Measurements from ENCODE around the gene CACNB3. TPM values are rescaled to one million over a fixed set of nuclear protein-coding genes. Genes with fewer than 3 reads are reported as not detected.

The CACNB3 gene
- total and polyA plus RNA-seq, 4 donors = 0.92 to 1.9 (median 1.2) TPM

- Histone ChIP-seq H3K27ac (ENCODE audit: low read depth in 1 of 2, low read length in 2 of 2) (no peak overlapping the region), H3K27me3 (ENCODE audit: control insufficient read depth in 4 of 4, insufficient read depth in 4 of 4, low read length in 3 of 4) (peaks cover 0 to 4% (median 3%) of the 10 kb centered on the region in 4 donors)
- TF ChIP-seq JUND (IDR thresholded peaks at IDR 0.05) = no peak
- no peak for TF ChIP-seq ZBTB33 (IDR thresholded peaks at IDR 0.05)
- TF ChIP-seq ATF3 (IDR thresholded peaks at IDR 0.05) = no peak
- TF ChIP-seq TAF1 (conservative IDR thresholded peaks at IDR 0.05) = no peak
- no peak for TF ChIP-seq HNF4G (IDR thresholded peaks at IDR 0.05)
- no peak for TF ChIP-seq FOXA1 (IDR thresholded peaks at IDR 0.05)
- no peak for TF ChIP-seq YY1 (IDR thresholded peaks at IDR 0.05)
Measured at GRCh38 chr12:48812389-48812788, 5.9 kb upstream of the CACNB3 start.

GRCh38 chr12:48813465-48814261 is 4.6 kb upstream of the CACNB3 start:
- Histone ChIP-seq H3K36me3 (ENCODE audit: control insufficient read depth in 4 of 4, insufficient read depth in 3 of 4, low read depth in 1 of 4, low read length in 3 of 4) (no peaks in the 10 kb centered on the region), H3K9me3 (ENCODE audit: control insufficient read depth in 4 of 4, low read length in 3 of 4) (no peaks in the 10 kb centered on the region), H3K9ac (ENCODE audit: low read depth in 1 of 2, low read length in 2 of 2) (peak overlapping the region in 1 of 2 donors; percentile 20), H3K4me3 (ENCODE audit: low read depth in 1 of 3, low read length in 3 of 3) (peak overlapping the region in 1 of 3 donors; percentile 67), H3K27ac (ENCODE audit: low read depth in 1 of 2, low read length in 2 of 2) (no peak overlapping the region), H3K27me3 (ENCODE audit: control insufficient read depth in 4 of 4, insufficient read depth in 4 of 4, low read length in 3 of 4) (peaks cover 0 to 6% (median 3%) of the 10 kb centered on the region in 4 donors), H3K4me1 (ENCODE audit: control insufficient read depth in 4 of 4, insufficient read depth in 4 of 4, low read length in 3 of 4) (peaks cover 3 to 28% (median 15%) of the 10 kb centered on the region in 4 donors)
- TF ChIP-seq GABPA (IDR thresholded peaks at IDR 0.05 in 1 of 2, conservative IDR thresholded peaks at IDR 0.05 in 1 of 2) (no peak), ATF3 (IDR thresholded peaks at IDR 0.05) (no peak), RAD21 (IDR thresholded peaks at IDR 0.05) (no peak), TAF1 (conservative IDR thresholded peaks at IDR 0.05) (no peak), NR2F2 (IDR thresholded peaks at IDR 0.05) (no peak), HNF4A (conservative IDR thresholded peaks at IDR 0.05) (no peak), SP1 (IDR thresholded peaks at IDR 0.05) (no peak), ZBTB33 (IDR thresholded peaks at IDR 0.05) (no peak), FOXA2 (IDR thresholded peaks at IDR 0.05) (no peak), MAX (IDR thresholded peaks at IDR 0.05) (no peak), RXRA (IDR thresholded peaks at IDR 0.05) (no peak), REST (IDR thresholded peaks at IDR 0.05) (no peak), JUND (IDR thresholded peaks at IDR 0.05) (no peak), FOXA1 (IDR thresholded peaks at IDR 0.05) (no peak), EGR1 (IDR thresholded peaks at IDR 0.05; ENCODE audit: low read depth in 2 of 2) (no peak), CTCF (IDR thresholded peaks at IDR 0.05; ENCODE audit: low read depth, low read length, missing input control) (no peak), HNF4G (IDR thresholded peaks at IDR 0.05) (no peak), YY1 (IDR thresholded peaks at IDR 0.05) (no peak)
- DNase-seq (ENCODE audit: low spot score) = no peak
- WGBS = 50% methylated on average over 18 of the region's 18 CpGs

More at GRCh38 chr12:48812389-48812788, 5.9 kb upstream of the CACNB3 start:
- H3K4me1 ChIP-seq (ENCODE audit: control insufficient read depth in 4 of 4, insufficient read depth in 4 of 4, low read length in 3 of 4) = peaks cover 3 to 22% (median 10%) of the 10 kb centered on the region in 4 donors
- no peaks in the 10 kb centered on the region for H3K36me3 ChIP-seq (ENCODE audit: control insufficient read depth in 4 of 4, insufficient read depth in 3 of 4, low read depth in 1 of 4, low read length in 3 of 4)
- DNase-seq (ENCODE audit: low spot score) = no peak
- no peak overlapping the region for H3K4me3 ChIP-seq (ENCODE audit: low read depth in 1 of 3, low read length in 3 of 3)
- H3K9ac ChIP-seq (ENCODE audit: low read depth in 1 of 2, low read length in 2 of 2) = no peak overlapping the region
- H3K9me3 ChIP-seq (ENCODE audit: control insufficient read depth in 4 of 4, low read length in 3 of 4) = no peaks in the 10 kb centered on the region
- WGBS = 73% methylated on average over 2 of the region's 2 CpGs

Data from liver (tissue), 9 donors.